Measurements from ENCODE around the gene PPP1R3C. TPM values are rescaled to one million over a fixed set of nuclear protein-coding genes. Genes with fewer than 3 reads are reported as not detected.

The PPP1R3C gene
- total and polyA plus RNA-seq, 3 donors from 2014 or later: 4.7 to 9.7 (median 5.8) TPM

GRCh38 chr10:91662993-91663392 is 30.1 kb upstream of the PPP1R3C start:
- Histone ChIP-seq H3K4me1 (no peaks in the 10 kb centered on the region), H3K9me3 (no peaks in the 10 kb centered on the region), H3K27ac (no peak overlapping the region), H3K4me3 (no peak overlapping the region), H3K27me3 (no peaks in the 10 kb centered on the region), H3K36me3 (ENCODE audit: low read depth, missing control alignments) (no peaks in the 10 kb centered on the region)
- WGBS, 2 donors: 94 to 97% methylated on average over 1 of the region's 1 CpG
- TF ChIP-seq CTCF (IDR thresholded peaks at IDR 0.05) (no peak), POLR2A (IDR thresholded peaks at IDR 0.05) (no peak)
- intact Hi-C loops (cut with DNase I; ENCODE audit: low total_unique reads): no loop called here
- no peak for DNase-seq

GRCh38 chr10:91653219-91653870 is 20.5 kb upstream of the PPP1R3C start:
- no peak for DNase-seq
- Histone ChIP-seq H3K4me1 (no peaks in the 10 kb centered on the region), H3K4me3 (no peak overlapping the region), H3K27me3 (no peaks in the 10 kb centered on the region), H3K9me3 (no peaks in the 10 kb centered on the region), H3K27ac (no peak overlapping the region), H3K36me3 (ENCODE audit: low read depth, missing control alignments) (no peaks in the 10 kb centered on the region)
- intact Hi-C loops (cut with DNase I; ENCODE audit: low total_unique reads): no loop called here
- WGBS, 2 donors: 66 to 74% methylated on average over 6 of the region's 6 CpGs
- TF ChIP-seq CTCF (IDR thresholded peaks at IDR 0.05) (no peak), POLR2A (IDR thresholded peaks at IDR 0.05) (no peak)

- Histone ChIP-seq H3K4me1 (no peaks in the 10 kb centered on the region), H3K4me3 (no peak overlapping the region), H3K9me3 (no peaks in the 10 kb centered on the region), H3K36me3 (ENCODE audit: low read depth, missing control alignments) (no peaks in the 10 kb centered on the region), H3K27me3 (no peaks in the 10 kb centered on the region), H3K27ac (no peak overlapping the region)
- no peak for DNase-seq
- 82 to 85% methylated on average over 6 of the region's 6 CpGs for WGBS, 2 donors
- intact Hi-C loops (cut with DNase I; ENCODE audit: low total_unique reads): no loop called here
- no peak for TF ChIP-seq CTCF (IDR thresholded peaks at IDR 0.05)
- no peak for TF ChIP-seq POLR2A (IDR thresholded peaks at IDR 0.05)
Observed at GRCh38 chr10:91652364-91652763, 19.5 kb upstream of the PPP1R3C start.

GRCh38 chr10:91643700-91644099 is 10.8 kb upstream of the PPP1R3C start:
- TF ChIP-seq POLR2A (IDR thresholded peaks at IDR 0.05) (no peak), CTCF (IDR thresholded peaks at IDR 0.05) (no peak)
- 72 to 83% methylated on average over 5 of the region's 5 CpGs for WGBS, 2 donors
- Histone ChIP-seq H3K9me3 (no peaks in the 10 kb centered on the region), H3K4me3 (no peak overlapping the region), H3K27ac (no peak overlapping the region), H3K27me3 (no peaks in the 10 kb centered on the region), H3K4me1 (no peaks in the 10 kb centered on the region), H3K36me3 (ENCODE audit: low read depth, missing control alignments) (no peaks in the 10 kb centered on the region)
- intact Hi-C loops (cut with DNase I; ENCODE audit: low total_unique reads): no loop called here
- no peak for DNase-seq

Measured in testis (tissue), 3 donors.